Bronchial epithelial cell (primary cell): Measurements from ENCODE around the gene PMPCA. TPM values are rescaled to one million over a fixed set of nuclear protein-coding genes. Genes with fewer than 3 reads are reported as not detected.
"Not testable (repeated sequence)": the region's sequence is repeated elsewhere in the genome, so short reads cannot be mapped to it uniquely, and the experiment has no call there.

Experiments
- DNase-seq: peaks from one replicate; pipeline ENCODE4 v3.0.0-alpha.2; 2010; ENCODE audit warnings: low read depth
- FAIRE-seq: peaks from 2 replicates; lab custom pipeline; 2011; peaks lifted over from hg19 to GRCh38; lab: Jason Lieb, UNC
- H3K27me3 ChIP-seq: 2 replicates; pipeline ENCODE4 v1.5.1; 2011; ENCODE audit warnings: low read length; ENCODE audit not compliant: control insufficient read depth, insufficient read depth
- H3K36me3 ChIP-seq: 2 replicates; pipeline ENCODE4 v1.5.1; 2011; ENCODE audit warnings: low read length; ENCODE audit not compliant: control insufficient read depth, insufficient read depth
- H3K4me3 ChIP-seq: 2 replicates; pipeline ENCODE4 v1.5.1; 2011; ENCODE audit warnings: mild to moderate bottlenecking, low read depth, low read length, control low read depth
- CTCF ChIP-seq: IDR thresholded peaks from 2 replicates; pipeline ENCODE4 v1.5.1; 2011; ENCODE audit warnings: mild to moderate bottlenecking, moderate library complexity, low read length, control low read depth, inconsistent platforms; ENCODE audit not compliant: insufficient read depth, severe bottlenecking
- total RNA-seq: library from RNA; depleted of rRNA; stranded (reverse); fragments of >200 nt; gene quantifications from 2 replicates; pipeline ENCODE4 v1.2.1, GENCODE V29; 2014

Gene PMPCA
- total RNA-seq, 1 donor from 2014 or later: 43.2 TPM

DNA sequence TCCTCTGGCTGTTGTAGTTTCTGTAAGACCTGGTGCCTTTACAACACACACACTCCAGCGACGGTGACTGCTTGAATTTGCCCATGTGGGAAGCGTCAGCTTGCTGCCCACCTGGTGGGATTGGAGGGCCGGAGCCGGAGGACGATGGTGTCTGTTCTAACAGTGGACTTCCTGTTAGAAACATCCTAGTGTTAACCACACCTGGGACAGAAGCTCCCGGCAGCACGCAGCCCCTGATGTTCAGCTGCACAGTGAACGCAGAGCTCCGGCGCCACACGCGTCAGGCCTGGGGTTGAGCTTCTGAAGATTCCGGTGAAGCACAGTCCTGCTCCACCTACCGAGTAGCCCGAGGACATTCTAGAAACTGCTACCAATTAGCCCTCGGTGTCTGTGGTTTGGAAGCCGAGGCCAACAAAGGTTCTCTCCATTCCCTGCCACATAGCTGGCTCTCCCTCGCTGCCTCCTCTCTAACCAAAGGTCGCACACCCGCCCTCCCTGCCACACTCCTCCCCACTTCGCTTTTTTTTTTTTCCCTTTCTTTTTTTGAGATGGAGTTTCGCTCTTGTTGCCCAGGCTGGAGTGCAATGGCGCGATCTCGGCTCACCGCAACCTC, 14.4 kb downstream of the PMPCA start:
- no peak for FAIRE-seq
- H3K36me3 ChIP-seq: peaks cover 29% of the 10 kb centered on the region
- H3K4me3 ChIP-seq: no peak overlapping the region
- TF ChIP-seq CTCF: no peak
- H3K27me3 ChIP-seq: no peaks in the 10 kb centered on the region
- DNase-seq: no peak

DNA sequence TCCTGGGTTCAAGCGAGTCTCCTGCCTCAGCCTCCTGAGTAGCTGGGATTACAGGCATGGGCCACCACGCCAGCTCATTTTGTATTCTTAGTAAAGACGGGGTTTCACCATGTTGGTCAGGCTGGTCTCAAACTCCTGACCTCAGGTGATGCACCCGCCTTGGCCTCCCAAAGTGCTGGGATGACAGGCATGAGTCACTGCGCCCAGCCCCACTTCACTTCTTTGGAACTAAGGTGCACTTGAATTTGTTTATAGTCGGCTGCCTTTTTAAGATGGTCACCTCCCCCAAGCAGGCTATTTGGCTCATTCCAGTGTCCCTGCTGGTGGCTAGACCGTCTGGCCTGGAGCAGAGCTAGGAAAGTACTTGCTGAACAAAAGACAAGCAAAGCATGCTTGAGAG, 14.9 kb downstream of the PMPCA start:
- DNase-seq, FAIRE-seq: not testable (repeated sequence)
- H3K36me3 ChIP-seq: peaks cover 31% of the 10 kb centered on the region

GRCh38 chr9:136426787-136427186, 16.3 kb downstream of the PMPCA start:
- no peak for DNase-seq
- no peak for FAIRE-seq
- no peak for TF ChIP-seq CTCF

More for the DNA sequence above, 14.9 kb downstream of the PMPCA start:
- H3K27me3 ChIP-seq, H3K4me3 ChIP-seq: not testable (repeated sequence)

DNA sequence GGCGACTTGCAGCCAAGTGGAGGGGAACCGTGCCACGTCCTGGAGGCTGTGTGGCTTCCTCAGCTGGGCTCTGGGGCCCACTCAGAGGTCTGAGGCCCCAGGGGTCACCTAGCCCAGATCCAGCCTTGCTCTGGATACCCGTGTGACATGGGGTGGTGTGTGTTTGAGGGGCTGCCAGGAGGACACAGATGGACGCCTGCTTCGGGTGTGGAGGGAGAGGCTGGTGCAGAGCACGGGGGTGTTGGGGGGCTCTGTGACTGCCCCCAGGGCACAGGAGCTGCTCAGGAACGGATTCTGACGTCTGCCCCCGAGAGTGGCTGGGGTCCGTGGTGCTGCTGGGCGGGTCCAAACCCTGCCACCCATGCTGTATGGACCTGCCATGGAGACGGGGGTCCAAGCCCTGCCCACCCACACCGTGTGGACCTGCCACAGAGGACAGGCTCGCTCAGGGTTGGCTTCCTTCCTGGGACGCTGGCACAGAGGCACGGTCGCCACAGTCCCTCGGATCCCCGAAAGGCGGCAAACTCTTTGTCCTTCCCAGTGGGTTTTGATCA, 18.7 kb downstream of the PMPCA start:
- H3K36me3 ChIP-seq: peaks cover 20% of the 10 kb centered on the region
- FAIRE-seq (no peak), DNase-seq (no peak)
- no peak for TF ChIP-seq CTCF
- H3K4me3 ChIP-seq: no peak overlapping the region
- no peaks in the 10 kb centered on the region for H3K27me3 ChIP-seq

More at GRCh38 chr9:136426787-136427186, 16.3 kb downstream of the PMPCA start:
- Histone ChIP-seq H3K4me3 (no peak overlapping the region), H3K36me3 (peaks cover 28% of the 10 kb centered on the region), H3K27me3 (no peaks in the 10 kb centered on the region)

DNA sequence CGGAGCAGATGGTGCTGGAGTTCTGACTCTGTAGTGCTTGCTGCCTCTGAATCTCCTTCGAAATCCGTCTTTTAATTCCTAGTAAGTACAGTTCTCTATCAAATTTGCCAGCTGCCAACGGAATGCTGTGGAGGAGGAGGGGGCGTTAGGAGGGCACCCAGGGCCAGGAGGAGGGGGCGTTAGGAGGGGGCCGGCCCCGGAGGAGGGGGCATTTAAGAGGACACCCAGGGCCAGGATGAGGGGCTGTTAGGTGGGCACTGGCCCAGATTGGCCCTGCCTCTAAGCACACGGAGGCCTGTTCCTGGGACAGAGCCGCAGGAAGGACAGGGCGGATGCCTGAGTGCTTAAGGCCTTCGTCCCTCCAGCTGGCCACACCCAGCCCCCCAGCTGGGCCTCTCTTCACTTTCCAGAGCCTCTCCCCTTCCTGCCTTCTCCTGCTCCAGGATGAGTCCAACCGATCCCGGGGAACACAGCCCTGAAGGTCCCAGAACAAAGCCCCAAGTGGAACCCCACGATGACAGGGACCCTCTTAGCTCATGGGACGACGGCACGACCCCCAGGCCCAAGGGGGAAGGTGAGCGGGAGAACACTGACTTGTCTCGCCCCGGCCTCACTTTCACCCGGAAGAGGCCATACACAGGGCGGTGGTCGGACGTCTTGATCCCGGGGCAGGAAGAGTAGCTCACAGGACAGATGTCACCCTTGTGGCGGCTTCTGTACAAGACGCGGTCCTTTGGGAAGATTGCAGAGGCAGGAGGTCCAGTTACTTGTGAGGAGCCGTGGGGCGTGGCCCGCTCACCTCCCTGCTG, 19.4 kb downstream of the PMPCA start:
- Histone ChIP-seq H3K4me3 (no peak overlapping the region), H3K36me3 (peaks cover 19% of the 10 kb centered on the region), H3K27me3 (no peaks in the 10 kb centered on the region)
- TF ChIP-seq CTCF: no peak
- FAIRE-seq: no peak
- DNase-seq: no peak

DNA sequence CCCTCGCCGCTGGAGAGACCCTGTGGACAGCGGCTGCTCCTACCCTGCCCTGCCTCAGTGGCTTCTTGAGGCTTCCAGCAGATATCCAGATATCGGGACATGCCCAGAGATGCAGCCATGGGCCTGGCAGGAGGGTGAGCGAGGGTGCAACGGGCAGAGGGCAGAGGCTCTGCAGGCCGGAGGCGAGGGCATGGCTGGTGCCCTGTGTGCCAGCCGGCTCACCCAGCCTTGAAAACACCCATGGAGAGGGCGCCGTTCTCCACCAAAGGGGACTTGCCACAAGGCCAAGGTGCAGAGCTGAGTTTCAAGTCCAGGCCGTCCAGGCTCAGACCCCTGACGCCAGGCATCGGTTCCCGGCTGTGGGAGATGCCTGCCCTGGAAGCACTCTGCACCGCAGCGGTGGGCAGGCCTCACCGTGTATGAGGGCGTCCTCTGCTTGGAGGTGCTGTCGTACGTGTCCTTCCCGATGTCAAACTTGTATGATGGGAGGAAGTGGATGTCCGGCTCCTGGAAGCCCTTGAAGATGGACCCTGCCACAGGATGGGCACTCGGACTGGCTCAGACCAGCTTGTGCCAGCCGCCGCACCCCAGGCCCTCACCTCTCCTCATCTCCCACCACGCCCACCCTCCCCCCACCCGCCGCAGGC, 20.3 kb downstream of the PMPCA start:
- peaks cover 19% of the 10 kb centered on the region for H3K36me3 ChIP-seq
- DNase-seq (no peak), FAIRE-seq (no peak)
- no peaks in the 10 kb centered on the region for H3K27me3 ChIP-seq
- H3K4me3 ChIP-seq: no peak overlapping the region
- no peak for TF ChIP-seq CTCF
